PFSK-1 (cell line): ENCODE results near the gene TUBB4A.

Source experiments
- POLR2AphosphoS5 ChIP-seq: IDR thresholded peaks from 2 replicates; pipeline ENCODE4 v1.6.1; 2012; ENCODE audit warnings: low read depth, mild to moderate bottlenecking, control low read depth, low read length, moderate library complexity
- REST ChIP-seq, 2 experiments: IDR thresholded peaks; 2 replicates each; pipeline versions ENCODE4 v1.6.1 to v1.8.0; 2011 to 2012; ENCODE audit warnings: low read depth in 2 of 2, low read length in 2 of 2, control low read depth in 1 of 2, inconsistent platforms in 1 of 2, mild to moderate bottlenecking in 1 of 2, moderate library complexity in 1 of 2; ENCODE audit not compliant: insufficient read depth in 1 of 2
- SIN3A ChIP-seq: IDR thresholded peaks from 2 replicates; pipeline ENCODE4 v1.6.1; 2012; ENCODE audit warnings: mild to moderate bottlenecking, low read length, moderate library complexity, borderline replicate concordance; ENCODE audit not compliant: insufficient read depth
- TAF1 ChIP-seq: IDR thresholded peaks from 2 replicates; pipeline ENCODE4 v1.6.1; 2012; ENCODE audit warnings: low read length, control low read depth, borderline replicate concordance; ENCODE audit not compliant: insufficient read depth

DNA sequence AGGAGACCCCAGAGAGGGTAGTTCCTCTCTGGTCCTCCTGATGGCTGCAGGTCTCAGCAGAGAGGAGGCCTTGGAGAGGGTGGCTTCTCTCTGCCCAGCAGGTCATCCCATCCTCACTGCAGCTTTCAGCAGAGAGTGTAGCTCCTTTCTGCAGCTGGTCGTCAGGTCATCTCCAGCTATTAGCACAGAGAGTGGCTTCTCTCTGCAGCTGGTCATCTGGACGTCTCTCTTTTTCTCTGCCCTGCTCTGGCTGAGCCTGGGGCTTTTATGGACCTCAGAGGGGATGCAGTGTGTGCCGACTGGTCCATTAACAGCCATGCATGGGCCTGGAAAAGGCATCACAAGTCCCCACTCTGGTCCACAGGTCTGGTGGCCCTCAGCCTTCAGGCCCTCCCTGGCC lies 49.0 kb upstream of the TUBB4A start:
- TF ChIP-seq POLR2AphosphoS5 (no peak), SIN3A (no peak), TAF1 (no peak), REST (IDR thresholded peaks at IDR 0.05; ENCODE audit: insufficient read depth in 1 of 2, low read depth in 2 of 2, low read length in 2 of 2) (no peak)
